Skeletal muscle satellite cell (primary cell): Measurements from ENCODE around the gene DVL2.
A peak's percentile ranks its signal among the peaks of the same experiment; 100 is the strongest.

Experiments
- H3K27me3 ChIP-seq: 2 replicates; pipeline ENCODE4 v1.7.0; 2013; ENCODE audit warnings: low read length; ENCODE audit not compliant: control insufficient read depth, insufficient read depth
- H3K36me3 ChIP-seq: 2 replicates; pipeline ENCODE4 v1.7.0; 2013; ENCODE audit warnings: mild to moderate bottlenecking, control low read depth, low read length; ENCODE audit not compliant: insufficient read depth
- H3K4me1 ChIP-seq: 2 replicates; pipeline ENCODE4 v1.7.0; 2013; ENCODE audit warnings: low read length; ENCODE audit not compliant: control insufficient read depth, insufficient read depth
- H3K4me2 ChIP-seq: 2 replicates; pipeline ENCODE4 v1.7.0; 2013; ENCODE audit warnings: mild to moderate bottlenecking, low read length
- H3K4me3 ChIP-seq: 2 replicates; pipeline ENCODE4 v1.7.0; 2013; ENCODE audit warnings: low read length
- H3K9ac ChIP-seq: 2 replicates; pipeline ENCODE4 v1.7.0; 2013; ENCODE audit warnings: mild to moderate bottlenecking, low read depth, low read length, moderate library complexity
- H3K9me3 ChIP-seq: replicated peaks from 2 replicates; pipeline ENCODE4 v1.7.0; 2013; ENCODE audit warnings: mild to moderate bottlenecking, control low read depth, low read length

The DVL2 gene

GRCh38 chr17:7215136-7215638, 19.1 kb downstream of the DVL2 start:
- H3K36me3 ChIP-seq: no peaks in the 10 kb centered on the region
- no peaks in the 10 kb centered on the region for H3K27me3 ChIP-seq
- peak overlapping the region; percentile 61 for H3K4me3 ChIP-seq
- H3K4me2 ChIP-seq: peak overlapping the region; percentile 88
- H3K9ac ChIP-seq: peak overlapping the region; percentile 10
- peaks cover 45% of the 10 kb centered on the region for H3K4me1 ChIP-seq
- no peaks in the 10 kb centered on the region for H3K9me3 ChIP-seq

- no peaks in the 10 kb centered on the region for H3K9me3 ChIP-seq
- H3K27me3 ChIP-seq: no peaks in the 10 kb centered on the region
- peaks cover 44% of the 10 kb centered on the region for H3K4me1 ChIP-seq
- no peaks in the 10 kb centered on the region for H3K36me3 ChIP-seq
- H3K4me3 ChIP-seq: peak overlapping the region; percentile 77
- peak overlapping the region; percentile 62 for H3K9ac ChIP-seq
- H3K4me2 ChIP-seq: peak overlapping the region; percentile 88
These were observed 19.8 kb downstream of the DVL2 start for GRCh38 chr17:7214300-7215135.

DNA sequence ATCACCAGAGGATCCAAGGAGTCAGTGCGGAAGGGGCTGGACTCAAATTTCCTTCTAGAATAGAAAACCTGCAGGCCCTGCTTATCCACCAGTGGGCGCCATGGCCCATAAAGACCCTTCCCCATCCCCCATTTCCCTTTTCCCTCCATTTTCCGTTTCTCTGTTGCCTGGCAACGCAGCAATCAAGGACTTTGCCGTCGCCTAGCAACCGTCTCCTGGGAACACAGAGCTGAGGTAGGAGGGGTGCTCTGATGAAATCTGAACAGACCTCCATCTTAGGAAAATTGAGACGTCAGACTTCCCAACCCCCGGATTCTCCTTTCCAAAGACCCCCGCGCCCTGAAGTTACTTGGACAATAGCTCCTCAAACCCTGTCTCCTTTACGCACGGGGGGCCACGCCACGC, 20.4 kb downstream of the DVL2 start:
- Histone ChIP-seq H3K9me3 (no peaks in the 10 kb centered on the region), H3K4me3 (peak overlapping the region; percentile 77), H3K36me3 (no peaks in the 10 kb centered on the region), H3K9ac (peak overlapping the region; percentile 62), H3K4me1 (peaks cover 38% of the 10 kb centered on the region), H3K27me3 (no peaks in the 10 kb centered on the region), H3K4me2 (peak overlapping the region; percentile 88)

DNA sequence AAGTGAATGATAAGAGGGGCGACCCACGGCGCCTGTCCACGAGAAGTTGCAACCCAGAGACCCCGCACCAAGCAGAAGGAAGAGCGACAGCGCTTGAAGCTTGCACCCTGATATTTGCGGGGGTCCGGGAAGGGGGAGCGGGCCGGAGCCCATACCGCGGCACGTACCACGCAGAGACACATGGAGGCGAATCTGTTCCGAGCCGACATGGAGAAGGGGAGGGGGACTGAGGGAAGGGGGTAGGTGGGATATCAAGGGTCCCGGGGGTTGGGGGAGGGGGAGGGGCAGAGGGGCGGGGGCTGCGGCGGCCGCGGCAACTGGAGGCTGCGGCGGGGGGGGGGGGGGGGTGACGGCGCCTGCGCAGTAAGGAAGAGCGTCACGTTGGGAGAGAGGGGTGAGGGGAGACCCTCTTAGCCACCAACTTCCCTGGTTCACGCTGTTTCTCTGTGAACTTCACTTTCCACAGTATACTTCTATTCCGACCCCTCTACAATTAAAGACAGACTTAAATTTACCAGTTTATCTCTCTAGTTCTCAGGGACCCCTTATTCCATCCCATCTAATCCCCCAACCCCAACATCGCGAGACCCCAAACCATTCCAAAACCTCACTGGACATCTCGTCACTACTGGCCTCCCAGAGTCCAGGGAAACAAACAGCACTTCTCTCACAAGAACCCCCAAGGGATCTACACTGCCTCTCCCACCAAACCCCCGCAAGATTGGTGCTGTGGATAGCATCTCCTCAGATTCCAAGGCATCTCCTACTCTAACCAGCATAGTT, 22.6 kb downstream of the DVL2 start:
- Histone ChIP-seq H3K27me3 (no peaks in the 10 kb centered on the region), H3K9me3 (no peaks in the 10 kb centered on the region), H3K36me3 (no peaks in the 10 kb centered on the region), H3K4me3 (no peak overlapping the region), H3K4me2 (no peak overlapping the region), H3K4me1 (peaks cover 32% of the 10 kb centered on the region), H3K9ac (no peak overlapping the region)

GRCh38 chr17:7208754-7209460, 25.4 kb downstream of the DVL2 start:
- Histone ChIP-seq H3K9me3 (no peaks in the 10 kb centered on the region), H3K4me1 (peaks cover 19% of the 10 kb centered on the region), H3K4me3 (no peak overlapping the region), H3K27me3 (no peaks in the 10 kb centered on the region), H3K9ac (no peak overlapping the region), H3K36me3 (peaks cover 2% of the 10 kb centered on the region), H3K4me2 (no peak overlapping the region)

DNA sequence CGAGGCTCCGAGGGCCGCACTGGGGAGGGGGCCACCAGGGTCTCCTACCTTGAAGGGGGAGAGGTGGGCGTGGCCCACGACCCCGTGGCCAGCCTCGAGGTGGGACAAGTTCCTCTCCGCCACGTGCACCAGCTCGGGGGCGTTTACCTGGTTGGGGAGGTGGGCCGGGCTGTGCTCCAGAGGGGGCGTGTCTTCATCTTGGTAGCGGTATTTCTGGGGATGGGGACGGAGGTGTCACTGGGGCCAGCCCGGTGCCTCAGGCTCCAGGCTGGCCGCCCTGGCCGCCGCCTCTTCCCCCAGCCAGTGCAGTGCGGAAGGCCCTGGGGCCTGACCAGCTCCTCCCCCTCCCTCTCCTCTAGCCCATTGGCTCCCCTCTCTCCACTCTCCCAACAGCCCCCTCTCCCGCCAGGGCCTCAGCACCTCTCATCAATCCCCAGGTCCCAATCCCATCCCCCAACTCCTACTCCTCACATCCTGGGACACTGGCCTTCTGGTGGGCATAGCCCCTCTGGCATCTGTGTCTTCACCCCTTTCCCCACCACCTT, 26.2 kb downstream of the DVL2 start:
- Histone ChIP-seq H3K4me3 (no peak overlapping the region), H3K9ac (no peak overlapping the region), H3K4me1 (peaks cover 14% of the 10 kb centered on the region), H3K9me3 (no peaks in the 10 kb centered on the region), H3K4me2 (no peak overlapping the region), H3K27me3 (no peaks in the 10 kb centered on the region), H3K36me3 (peaks cover 10% of the 10 kb centered on the region)

DNA sequence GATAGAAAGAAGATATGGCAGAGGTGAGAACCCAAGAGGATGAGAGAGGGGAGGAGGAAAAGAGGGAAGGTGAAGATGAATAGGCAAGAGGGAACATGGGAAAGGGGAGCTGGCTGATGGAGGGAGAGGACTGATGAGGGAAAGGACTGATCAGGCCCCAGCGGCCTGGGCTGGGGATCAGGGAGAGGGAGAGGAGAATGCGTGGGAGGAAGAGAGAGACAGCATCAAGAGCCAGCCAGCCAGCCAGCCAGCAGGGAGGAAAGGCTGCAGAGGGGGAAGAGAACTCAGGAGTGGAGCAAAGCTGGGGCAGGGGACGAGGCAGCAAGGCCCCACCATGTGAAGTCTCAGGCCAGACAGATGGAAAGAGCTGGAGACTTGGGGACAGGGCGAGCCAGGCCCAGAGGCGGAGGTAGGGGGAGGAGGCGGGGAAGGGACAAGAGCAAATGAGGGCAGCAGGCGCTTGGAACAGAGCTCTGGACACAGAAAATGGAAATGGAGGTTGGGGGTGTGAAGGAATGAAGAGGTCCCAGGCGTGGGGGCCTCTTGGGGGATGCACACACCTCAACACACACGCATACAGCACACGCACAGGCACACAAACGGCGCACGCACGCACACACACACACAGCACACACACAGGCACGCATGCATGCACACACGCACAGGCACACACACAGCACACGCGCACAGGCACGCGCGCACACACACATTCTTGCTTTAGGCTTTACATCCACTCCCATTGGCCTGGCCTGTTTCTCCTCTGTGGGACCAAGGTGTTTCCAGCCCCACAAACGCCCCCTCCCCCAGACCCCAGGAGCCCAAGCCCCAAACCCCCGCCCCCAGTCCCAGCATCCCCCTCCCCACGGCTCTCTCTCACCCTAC, 27.0 kb downstream of the DVL2 start:
- Histone ChIP-seq H3K9me3 (no peaks in the 10 kb centered on the region), H3K9ac (no peak overlapping the region), H3K4me1 (peaks cover 14% of the 10 kb centered on the region), H3K4me2 (peak overlapping the region; percentile 4), H3K4me3 (no peak overlapping the region), H3K27me3 (no peaks in the 10 kb centered on the region), H3K36me3 (peaks cover 16% of the 10 kb centered on the region)

GRCh38 chr17:7205561-7205960, 28.8 kb downstream of the DVL2 start:
- H3K4me3 ChIP-seq: peak overlapping the region; percentile 62
- peak overlapping the region; percentile 47 for H3K9ac ChIP-seq
- peaks cover 16% of the 10 kb centered on the region for H3K36me3 ChIP-seq

GRCh38 chr17:7204828-7205461, 29.4 kb downstream of the DVL2 start:
- no peaks in the 10 kb centered on the region for H3K27me3 ChIP-seq
- H3K9me3 ChIP-seq: no peaks in the 10 kb centered on the region
- peak overlapping the region; percentile 47 for H3K9ac ChIP-seq
- H3K36me3 ChIP-seq: peaks cover 19% of the 10 kb centered on the region
- peak overlapping the region; percentile 76 for H3K4me2 ChIP-seq
- peaks cover 14% of the 10 kb centered on the region for H3K4me1 ChIP-seq
- H3K4me3 ChIP-seq: peak overlapping the region; percentile 62

More at GRCh38 chr17:7205561-7205960, 28.8 kb downstream of the DVL2 start:
- Histone ChIP-seq H3K4me1 (peaks cover 14% of the 10 kb centered on the region), H3K9me3 (no peaks in the 10 kb centered on the region), H3K27me3 (no peaks in the 10 kb centered on the region), H3K4me2 (peak overlapping the region; percentile 76)

GRCh38 chr17:7204336-7204735, 30.0 kb downstream of the DVL2 start:
- Histone ChIP-seq H3K27me3 (no peaks in the 10 kb centered on the region), H3K36me3 (peaks cover 20% of the 10 kb centered on the region), H3K4me1 (peaks cover 14% of the 10 kb centered on the region), H3K4me2 (peak overlapping the region; percentile 76), H3K9ac (peak overlapping the region; percentile 47), H3K4me3 (peak overlapping the region; percentile 62), H3K9me3 (no peaks in the 10 kb centered on the region)
